ENCODE results near the gene CTDSPL2.
"Not testable (repeated sequence)": the region's sequence is repeated elsewhere in the genome, so short reads cannot be mapped to it uniquely, and the experiment has no call there.

Gene CTDSPL2

DNA sequence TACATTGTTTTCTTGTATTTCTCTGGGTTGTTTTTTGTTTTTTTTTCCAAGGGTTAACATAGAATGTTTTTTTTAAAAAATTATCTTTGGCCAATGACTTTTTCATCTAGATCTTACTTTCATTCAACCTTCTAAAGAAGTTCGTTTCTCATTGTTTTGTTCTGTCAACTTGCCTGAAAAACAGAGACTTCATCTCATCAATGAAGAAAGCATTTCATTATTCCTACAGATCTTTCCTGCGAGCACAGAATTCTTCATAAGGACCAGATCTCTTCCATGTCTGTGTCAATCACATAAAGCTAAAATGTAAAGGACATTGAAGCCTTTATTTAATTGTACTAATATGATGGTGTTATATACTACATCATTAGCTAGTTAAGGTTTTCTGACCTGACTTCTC is 99.8 kb downstream of the CTDSPL2 start:
- Histone ChIP-seq H3K4me1 (ENCODE audit: control insufficient read depth, insufficient read depth, low read length) (no peaks in the 10 kb centered on the region), H3K36me3 (ENCODE audit: control insufficient read depth in 2 of 2, insufficient read depth in 2 of 2, low read length in 2 of 2) (peaks cover 3 to 7% of the 10 kb centered on the region in 2 donors), H3K9ac (ENCODE audit: low read length in 2 of 2) (no peak overlapping the region), H3K4me3 (ENCODE audit: low read length in 2 of 2) (no peak overlapping the region), H3K27ac (ENCODE audit: low read length) (no peak overlapping the region), H3K9me3 (ENCODE audit: control insufficient read depth in 2 of 2, low read length in 2 of 2) (no peaks in the 10 kb centered on the region), H3K27me3 (ENCODE audit: control insufficient read depth in 1 of 2, insufficient read depth in 2 of 2, low read length in 2 of 2) (no peaks in the 10 kb centered on the region)

DNA sequence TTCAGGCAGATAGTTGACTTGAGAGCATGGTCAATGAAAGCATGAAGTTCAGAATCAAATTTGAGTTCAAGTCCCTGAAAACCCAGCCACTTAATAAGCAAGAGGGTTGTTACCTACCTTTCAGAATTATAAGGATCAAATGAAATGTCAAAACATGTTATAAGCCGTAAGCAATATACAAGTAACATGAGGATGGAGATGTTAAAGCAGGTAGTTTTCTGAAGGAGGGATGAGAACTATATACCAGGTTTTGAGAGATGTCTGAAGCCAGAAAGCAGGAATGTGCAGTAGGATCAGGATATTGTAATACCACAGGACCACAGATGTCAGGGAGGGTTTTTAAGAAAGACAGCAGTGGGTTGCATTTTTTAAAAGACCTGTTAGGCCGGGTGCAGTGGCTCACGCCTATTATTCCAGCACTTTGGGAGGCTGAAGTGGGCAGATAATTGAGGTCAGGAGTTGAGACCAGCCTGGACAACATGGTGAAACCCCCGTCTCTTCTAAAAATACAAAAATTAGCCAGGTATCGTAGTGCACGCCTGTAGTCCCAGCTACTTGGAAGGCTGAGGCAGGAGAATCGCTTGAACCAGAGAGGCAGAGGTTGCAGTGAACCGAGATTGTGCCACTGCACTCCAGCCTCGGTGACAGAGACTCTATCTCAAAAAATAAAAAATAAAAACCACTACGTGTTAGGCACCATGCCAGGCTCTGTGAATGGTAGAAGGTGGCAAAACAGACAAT is 102.6 kb downstream of the CTDSPL2 start:
- H3K9me3 ChIP-seq (ENCODE audit: control insufficient read depth in 2 of 2, low read length in 2 of 2), result no peaks in the 10 kb centered on the region
- H3K9ac ChIP-seq (ENCODE audit: low read length in 2 of 2), result no peak overlapping the region
- no peak overlapping the region for H3K27ac ChIP-seq (ENCODE audit: low read length)
- peaks cover 0 to 3% of the 10 kb centered on the region in 2 donors for H3K36me3 ChIP-seq (ENCODE audit: control insufficient read depth in 2 of 2, insufficient read depth in 2 of 2, low read length in 2 of 2)
- peaks cover 2% of the 10 kb centered on the region for H3K4me1 ChIP-seq (ENCODE audit: control insufficient read depth, insufficient read depth, low read length)
- no peaks in the 10 kb centered on the region for H3K27me3 ChIP-seq (ENCODE audit: control insufficient read depth in 1 of 2, insufficient read depth in 2 of 2, low read length in 2 of 2)
- H3K4me3 ChIP-seq (ENCODE audit: low read length in 2 of 2), result no peak overlapping the region

- H3K27me3 ChIP-seq (ENCODE audit: control insufficient read depth in 1 of 2, insufficient read depth in 2 of 2, low read length in 2 of 2), result no peaks in the 10 kb centered on the region
- H3K27ac ChIP-seq (ENCODE audit: low read length), result no peak overlapping the region
- H3K4me3 ChIP-seq (ENCODE audit: low read length in 2 of 2), result no peak overlapping the region
- peaks cover 6% of the 10 kb centered on the region for H3K4me1 ChIP-seq (ENCODE audit: control insufficient read depth, insufficient read depth, low read length)
- no peaks in the 10 kb centered on the region for H3K9me3 ChIP-seq (ENCODE audit: control insufficient read depth in 2 of 2, low read length in 2 of 2)
- H3K9ac ChIP-seq (ENCODE audit: low read length in 2 of 2), result no peak overlapping the region
- peaks cover 0 to 3% of the 10 kb centered on the region in 2 donors for H3K36me3 ChIP-seq (ENCODE audit: control insufficient read depth in 2 of 2, insufficient read depth in 2 of 2, low read length in 2 of 2)
Measured at GRCh38 chr15:44530653-44531052, 103.2 kb downstream of the CTDSPL2 start.

- not testable (repeated sequence) for H3K9me3 ChIP-seq (ENCODE audit: control insufficient read depth in 2 of 2, low read length in 2 of 2); H3K36me3 ChIP-seq (ENCODE audit: control insufficient read depth in 2 of 2, insufficient read depth in 2 of 2, low read length in 2 of 2); H3K27ac ChIP-seq (ENCODE audit: low read length); H3K27me3 ChIP-seq (ENCODE audit: control insufficient read depth in 1 of 2, insufficient read depth in 2 of 2, low read length in 2 of 2); H3K4me3 ChIP-seq (ENCODE audit: low read length in 2 of 2); H3K9ac ChIP-seq (ENCODE audit: low read length in 2 of 2)
- peaks cover 16% of the 10 kb centered on the region for H3K4me1 ChIP-seq (ENCODE audit: control insufficient read depth, insufficient read depth, low read length)
Measured at GRCh38 chr15:44532275-44532674, 104.8 kb downstream of the CTDSPL2 start.

GRCh38 chr15:44532689-44533088 is 105.3 kb downstream of the CTDSPL2 start:
- Histone ChIP-seq H3K27me3 (ENCODE audit: control insufficient read depth in 1 of 2, insufficient read depth in 2 of 2, low read length in 2 of 2) (no peaks in the 10 kb centered on the region), H3K4me3 (ENCODE audit: low read length in 2 of 2) (no peak overlapping the region), H3K9me3 (ENCODE audit: control insufficient read depth in 2 of 2, low read length in 2 of 2) (no peaks in the 10 kb centered on the region), H3K9ac (ENCODE audit: low read length in 2 of 2) (no peak overlapping the region), H3K27ac (ENCODE audit: low read length) (no peak overlapping the region), H3K36me3 (ENCODE audit: control insufficient read depth in 2 of 2, insufficient read depth in 2 of 2, low read length in 2 of 2) (peaks cover 0 to 3% of the 10 kb centered on the region in 2 donors), H3K4me1 (ENCODE audit: control insufficient read depth, insufficient read depth, low read length) (peaks cover 20% of the 10 kb centered on the region)

DNA sequence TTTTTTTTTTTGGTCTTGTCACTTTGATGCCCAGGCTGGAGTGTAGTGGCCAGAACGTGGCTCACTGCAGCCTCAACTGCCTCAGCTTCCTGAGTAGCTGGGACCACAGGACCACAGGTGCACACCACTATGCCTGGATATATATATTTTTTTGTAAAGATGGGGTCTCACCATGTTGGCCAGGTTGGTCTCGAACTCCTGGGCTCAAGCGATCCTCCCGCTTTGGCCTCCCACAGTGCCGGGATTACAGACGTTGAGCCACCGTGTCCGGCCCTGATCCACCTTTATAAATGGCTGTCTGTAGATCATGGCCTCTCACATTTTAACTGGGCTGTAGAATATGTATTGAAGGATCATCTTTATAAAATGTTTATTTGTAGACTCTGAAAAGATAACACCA is 107.7 kb downstream of the CTDSPL2 start:
- H3K4me3 ChIP-seq (ENCODE audit: low read length in 2 of 2), result no peak overlapping the region

GRCh38 chr15:44535523-44536301 is 108.3 kb downstream of the CTDSPL2 start:
- H3K9ac ChIP-seq (ENCODE audit: low read length in 2 of 2), result peak overlapping the region; percentile 89 to 94
- peak overlapping the region; percentile 93 for H3K27ac ChIP-seq (ENCODE audit: low read length)
- H3K4me3 ChIP-seq (ENCODE audit: low read length in 2 of 2), result peak overlapping the region; percentile 87 to 88
- no peaks in the 10 kb centered on the region for H3K36me3 ChIP-seq (ENCODE audit: control insufficient read depth in 2 of 2, insufficient read depth in 2 of 2, low read length in 2 of 2)
- no peaks in the 10 kb centered on the region for H3K9me3 ChIP-seq (ENCODE audit: control insufficient read depth in 2 of 2, low read length in 2 of 2)
- peaks cover 23% of the 10 kb centered on the region for H3K4me1 ChIP-seq (ENCODE audit: control insufficient read depth, insufficient read depth, low read length)
- H3K27me3 ChIP-seq (ENCODE audit: control insufficient read depth in 1 of 2, insufficient read depth in 2 of 2, low read length in 2 of 2), result no peaks in the 10 kb centered on the region

More for the DNA sequence above, 107.7 kb downstream of the CTDSPL2 start:
- Histone ChIP-seq H3K9ac (ENCODE audit: low read length in 2 of 2) (no peak overlapping the region), H3K9me3 (ENCODE audit: control insufficient read depth in 2 of 2, low read length in 2 of 2) (no peaks in the 10 kb centered on the region), H3K27ac (ENCODE audit: low read length) (no peak overlapping the region), H3K27me3 (ENCODE audit: control insufficient read depth in 1 of 2, insufficient read depth in 2 of 2, low read length in 2 of 2) (no peaks in the 10 kb centered on the region), H3K36me3 (ENCODE audit: control insufficient read depth in 2 of 2, insufficient read depth in 2 of 2, low read length in 2 of 2) (no peaks in the 10 kb centered on the region), H3K4me1 (ENCODE audit: control insufficient read depth, insufficient read depth, low read length) (peaks cover 23% of the 10 kb centered on the region)

DNA sequence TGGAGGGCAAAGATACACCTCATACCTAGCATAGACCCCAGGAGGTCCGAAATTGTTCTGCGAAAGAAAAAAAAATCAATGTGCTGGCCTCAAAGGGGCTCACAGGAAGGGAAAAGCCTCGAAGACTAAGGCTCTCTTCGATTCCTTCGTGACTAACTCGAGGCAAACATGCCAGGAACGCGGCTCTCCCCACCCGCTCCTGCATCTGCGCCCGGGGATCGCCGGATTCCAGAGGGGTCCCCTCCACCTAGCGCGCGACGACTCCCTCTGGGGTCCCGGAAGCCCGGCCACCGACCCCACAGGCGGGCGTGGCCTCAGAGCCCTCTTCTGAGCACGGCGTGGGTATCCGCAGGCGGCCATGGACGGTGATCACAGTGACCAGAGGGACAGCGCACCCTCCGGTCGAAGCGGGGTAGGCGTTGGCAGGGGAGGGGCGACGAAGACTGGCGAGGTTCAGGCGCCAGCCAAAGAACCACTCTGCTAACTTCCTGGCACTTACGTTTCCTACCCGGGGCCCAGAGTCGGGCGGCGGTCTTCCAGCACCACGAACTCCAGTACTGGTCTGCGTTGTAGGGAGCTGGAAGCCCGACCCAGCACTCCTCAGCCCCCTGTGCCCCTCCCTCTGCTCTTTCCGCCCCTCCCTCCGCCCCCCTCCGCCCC is 109.0 kb downstream of the CTDSPL2 start:
- Histone ChIP-seq H3K9ac (ENCODE audit: low read length in 2 of 2) (peak overlapping the region; percentile 89 to 94), H3K9me3 (ENCODE audit: control insufficient read depth in 2 of 2, low read length in 2 of 2) (no peaks in the 10 kb centered on the region), H3K4me3 (ENCODE audit: low read length in 2 of 2) (peak overlapping the region; percentile 87 to 88), H3K4me1 (ENCODE audit: control insufficient read depth, insufficient read depth, low read length) (peaks cover 23% of the 10 kb centered on the region), H3K27me3 (ENCODE audit: control insufficient read depth in 1 of 2, insufficient read depth in 2 of 2, low read length in 2 of 2) (no peaks in the 10 kb centered on the region), H3K36me3 (ENCODE audit: control insufficient read depth in 2 of 2, insufficient read depth in 2 of 2, low read length in 2 of 2) (no peaks in the 10 kb centered on the region), H3K27ac (ENCODE audit: low read length) (peak overlapping the region; percentile 93)

DNA sequence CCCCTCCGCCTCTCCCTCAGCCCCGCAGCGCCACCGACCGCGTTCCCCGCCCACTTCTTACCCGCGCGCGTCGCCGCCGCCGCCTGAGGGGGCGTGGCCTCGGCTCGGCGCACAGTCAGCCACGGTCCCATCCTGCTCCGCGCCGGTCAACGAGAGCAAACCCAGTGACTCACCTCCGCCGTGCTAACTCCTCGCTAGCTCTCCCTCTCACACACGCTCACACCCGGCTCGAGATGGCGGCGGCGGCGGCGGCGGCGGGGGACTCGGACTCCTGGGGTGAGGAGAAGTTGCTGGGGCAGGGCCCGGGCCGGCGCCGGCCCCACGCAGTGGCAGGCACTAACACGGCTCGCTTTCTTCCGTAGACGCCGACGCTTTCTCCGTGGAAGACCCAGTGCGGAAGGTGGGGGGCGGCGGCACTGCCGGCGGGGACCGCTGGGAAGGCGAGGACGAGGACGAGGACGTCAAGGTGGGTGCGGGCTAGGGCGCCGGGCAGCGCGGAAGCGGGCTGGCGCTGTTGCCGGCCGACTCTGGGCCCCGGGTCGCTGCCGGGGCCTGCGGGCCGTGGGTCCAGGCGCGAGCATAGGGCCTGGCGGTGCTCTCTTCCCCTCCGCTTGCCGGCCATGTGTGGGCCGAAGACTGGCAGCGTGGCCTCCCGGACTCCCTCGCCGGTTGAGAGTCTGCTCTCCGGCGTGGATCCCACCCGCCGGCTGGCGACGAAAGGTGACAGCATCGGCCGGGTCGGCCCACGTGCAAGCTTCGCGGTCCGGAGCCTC is 109.7 kb downstream of the CTDSPL2 start, which contains the start of gene EIF3J:
EIF3J (plus strand) TSS at position 186 of the 773 bp plus-strand sequence; CDS start at position 234, 48 bp downstream.
- Histone ChIP-seq H3K27me3 (ENCODE audit: control insufficient read depth in 1 of 2, insufficient read depth in 2 of 2, low read length in 2 of 2) (no peaks in the 10 kb centered on the region), H3K36me3 (ENCODE audit: control insufficient read depth in 2 of 2, insufficient read depth in 2 of 2, low read length in 2 of 2) (no peaks in the 10 kb centered on the region), H3K27ac (ENCODE audit: low read length) (peak within 1 kb of the TSS; percentile 94), H3K9me3 (ENCODE audit: control insufficient read depth in 2 of 2, low read length in 2 of 2) (no peaks in the 10 kb centered on the region), H3K4me3 (ENCODE audit: low read length in 2 of 2) (peak within 1 kb of the TSS; percentile 91 to 95), H3K4me1 (ENCODE audit: control insufficient read depth, insufficient read depth, low read length) (peaks cover 26% of the 10 kb centered on the region), H3K9ac (ENCODE audit: low read length in 2 of 2) (peak within 1 kb of the TSS; percentile 92 to 94)

DNA sequence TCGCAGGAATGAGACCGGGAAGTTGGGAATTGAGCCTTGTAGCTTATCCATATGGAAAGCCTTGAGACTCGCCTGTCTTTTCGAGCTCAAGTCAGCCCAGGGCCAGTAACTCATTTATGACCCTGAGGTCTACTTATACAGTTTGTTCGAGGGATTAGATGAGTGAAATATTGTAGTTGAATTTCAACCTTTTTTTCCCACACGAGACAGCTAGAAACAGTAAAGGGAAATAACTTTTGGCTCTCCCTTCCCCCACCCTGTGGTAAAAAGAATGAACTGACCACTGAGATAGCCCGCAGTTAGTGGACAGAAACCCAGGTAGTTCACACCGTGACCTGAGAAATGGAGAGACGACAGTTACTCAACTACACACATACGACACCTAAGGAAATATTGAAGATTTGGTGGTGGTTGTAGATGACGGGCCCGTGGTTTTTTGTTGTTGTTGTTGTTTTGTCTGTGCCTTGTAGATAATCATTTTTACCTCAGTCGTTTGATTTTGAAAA is 110.4 kb downstream of the CTDSPL2 start:
- H3K9me3 ChIP-seq (ENCODE audit: control insufficient read depth in 2 of 2, low read length in 2 of 2), result no peaks in the 10 kb centered on the region
- no peaks in the 10 kb centered on the region for H3K36me3 ChIP-seq (ENCODE audit: control insufficient read depth in 2 of 2, insufficient read depth in 2 of 2, low read length in 2 of 2)
- H3K4me1 ChIP-seq (ENCODE audit: control insufficient read depth, insufficient read depth, low read length), result peaks cover 26% of the 10 kb centered on the region
- H3K9ac ChIP-seq (ENCODE audit: low read length in 2 of 2), result peak overlapping the region; percentile 92 to 93
- no peaks in the 10 kb centered on the region for H3K27me3 ChIP-seq (ENCODE audit: control insufficient read depth in 1 of 2, insufficient read depth in 2 of 2, low read length in 2 of 2)
- H3K4me3 ChIP-seq (ENCODE audit: low read length in 2 of 2), result peak overlapping the region; percentile 91 to 95
- H3K27ac ChIP-seq (ENCODE audit: low read length), result peak overlapping the region; percentile 94
